ENCODE data around the gene SMIM15.

Gene SMIM15

GRCh38 chr5:61120534-61120933 lies 41.7 kb downstream of the SMIM15 start:
- Histone ChIP-seq H3K23ac (ENCODE audit: low read length) (no peak overlapping the region), H3K27ac (ENCODE audit: low read depth, low read length) (no peak overlapping the region), H3K9ac (ENCODE audit: low read length) (no peak overlapping the region), H3K27me3 (ENCODE audit: insufficient read depth, low read length) (no peaks in the 10 kb centered on the region), H3K4me3 (ENCODE audit: low read depth, low read length) (no peak overlapping the region), H3K18ac (ENCODE audit: low read length) (no peak overlapping the region), H2BK12ac (ENCODE audit: low read length) (no peak overlapping the region), H2AFZ (ENCODE audit: insufficient read depth, low read length, poor library complexity) (no peak overlapping the region), H2BK5ac (ENCODE audit: low read depth, low read length, poor library complexity) (no peak overlapping the region), H2AK5ac (ENCODE audit: low read length) (no peak overlapping the region), H4K91ac (ENCODE audit: low read depth, low read length) (no peak overlapping the region), H3K9me3 (ENCODE audit: insufficient read depth, low read depth, low read length) (no peaks in the 10 kb centered on the region), H3K4me1 (ENCODE audit: control insufficient read depth in 1 of 2, insufficient read depth in 2 of 2, low read length in 2 of 2) (no peaks in the 10 kb centered on the region), H2BK120ac (ENCODE audit: insufficient read depth, low read length, poor library complexity) (no peak overlapping the region), H3K4me2 (ENCODE audit: low read length) (no peak overlapping the region), H3K4ac (ENCODE audit: low read depth, low read length) (no peak overlapping the region), H4K8ac (ENCODE audit: low read depth, low read length) (no peak overlapping the region), H4K12ac (ENCODE audit: low read depth, low read length) (no peak overlapping the region), H3K36me3 (ENCODE audit: control insufficient read depth in 1 of 2, insufficient read depth in 2 of 2, low read length in 2 of 2) (no peaks in the 10 kb centered on the region), H3K79me2 (ENCODE audit: control insufficient read depth, insufficient read depth, low read length, poor library complexity) (no peaks in the 10 kb centered on the region), H3K14ac (ENCODE audit: low read length) (no peak overlapping the region), H3K79me1 (ENCODE audit: low read length) (no peaks in the 10 kb centered on the region)
- WGBS (ENCODE audit: extremely low coverage, insufficient coverage, insufficient read length), result no CpG with 5 or more reads among the region's 1 CpG
- DNase-seq, result no peak

GRCh38 chr5:61119066-61119465 lies 43.2 kb downstream of the SMIM15 start:
- H3K18ac ChIP-seq (ENCODE audit: low read length), result no peak overlapping the region
- no peak overlapping the region for H3K14ac ChIP-seq (ENCODE audit: low read length)
- H2BK120ac ChIP-seq (ENCODE audit: insufficient read depth, low read length, poor library complexity), result no peak overlapping the region
- no peak overlapping the region for H3K4me3 ChIP-seq (ENCODE audit: low read depth, low read length)
- H3K4me1 ChIP-seq (ENCODE audit: control insufficient read depth in 1 of 2, insufficient read depth in 2 of 2, low read length in 2 of 2), result no peaks in the 10 kb centered on the region
- no peaks in the 10 kb centered on the region for H3K9me3 ChIP-seq (ENCODE audit: insufficient read depth, low read depth, low read length)
- no peak overlapping the region for H4K12ac ChIP-seq (ENCODE audit: low read depth, low read length)
- H4K8ac ChIP-seq (ENCODE audit: low read depth, low read length), result no peak overlapping the region
- H3K9ac ChIP-seq (ENCODE audit: low read length), result no peak overlapping the region
- no peak overlapping the region for H2AFZ ChIP-seq (ENCODE audit: insufficient read depth, low read length, poor library complexity)
- no peak overlapping the region for H2AK5ac ChIP-seq (ENCODE audit: low read length)
- H3K79me1 ChIP-seq (ENCODE audit: low read length), result no peaks in the 10 kb centered on the region
- H3K27me3 ChIP-seq (ENCODE audit: insufficient read depth, low read length), result no peaks in the 10 kb centered on the region
- H3K4me2 ChIP-seq (ENCODE audit: low read length), result no peak overlapping the region
- no peak overlapping the region for H3K27ac ChIP-seq (ENCODE audit: low read depth, low read length)
- H3K23ac ChIP-seq (ENCODE audit: low read length), result no peak overlapping the region
- no peak overlapping the region for H2BK5ac ChIP-seq (ENCODE audit: low read depth, low read length, poor library complexity)
- H3K4ac ChIP-seq (ENCODE audit: low read depth, low read length), result no peak overlapping the region
- no peak overlapping the region for H4K91ac ChIP-seq (ENCODE audit: low read depth, low read length)
- no peaks in the 10 kb centered on the region for H3K79me2 ChIP-seq (ENCODE audit: control insufficient read depth, insufficient read depth, low read length, poor library complexity)
- no peak overlapping the region for H2BK12ac ChIP-seq (ENCODE audit: low read length)
- H3K36me3 ChIP-seq (ENCODE audit: control insufficient read depth in 1 of 2, insufficient read depth in 2 of 2, low read length in 2 of 2), result no peaks in the 10 kb centered on the region
- no peak for DNase-seq
- WGBS (ENCODE audit: extremely low coverage, insufficient coverage, insufficient read length), result no CpG with 5 or more reads among the region's 1 CpG

GRCh38 chr5:61115968-61116367 lies 46.3 kb downstream of the SMIM15 start:
- no peak overlapping the region for H4K8ac ChIP-seq (ENCODE audit: low read depth, low read length)
- no peak overlapping the region for H3K14ac ChIP-seq (ENCODE audit: low read length)
- H2BK12ac ChIP-seq (ENCODE audit: low read length), result no peak overlapping the region
- H2BK120ac ChIP-seq (ENCODE audit: insufficient read depth, low read length, poor library complexity), result no peak overlapping the region
- H4K12ac ChIP-seq (ENCODE audit: low read depth, low read length), result no peak overlapping the region
- no peak overlapping the region for H3K23ac ChIP-seq (ENCODE audit: low read length)
- no peak overlapping the region for H3K18ac ChIP-seq (ENCODE audit: low read length)
- no peaks in the 10 kb centered on the region for H3K4me1 ChIP-seq (ENCODE audit: control insufficient read depth in 1 of 2, insufficient read depth in 2 of 2, low read length in 2 of 2)
- H3K4me3 ChIP-seq (ENCODE audit: low read depth, low read length), result no peak overlapping the region
- no peak overlapping the region for H2AFZ ChIP-seq (ENCODE audit: insufficient read depth, low read length, poor library complexity)
- no peaks in the 10 kb centered on the region for H3K79me2 ChIP-seq (ENCODE audit: control insufficient read depth, insufficient read depth, low read length, poor library complexity)
- no peaks in the 10 kb centered on the region for H3K9me3 ChIP-seq (ENCODE audit: insufficient read depth, low read depth, low read length)
- H2AK5ac ChIP-seq (ENCODE audit: low read length), result no peak overlapping the region
- no peak overlapping the region for H3K27ac ChIP-seq (ENCODE audit: low read depth, low read length)
- no peak overlapping the region for H4K91ac ChIP-seq (ENCODE audit: low read depth, low read length)
- no peak for DNase-seq
- no peak overlapping the region for H2BK5ac ChIP-seq (ENCODE audit: low read depth, low read length, poor library complexity)
- no peaks in the 10 kb centered on the region for H3K36me3 ChIP-seq (ENCODE audit: control insufficient read depth in 1 of 2, insufficient read depth in 2 of 2, low read length in 2 of 2)
- no CpG with 5 or more reads among the region's 3 CpGs for WGBS (ENCODE audit: extremely low coverage, insufficient coverage, insufficient read length)
- H3K9ac ChIP-seq (ENCODE audit: low read length), result no peak overlapping the region
- no peak overlapping the region for H3K4ac ChIP-seq (ENCODE audit: low read depth, low read length)
- H3K27me3 ChIP-seq (ENCODE audit: insufficient read depth, low read length), result no peaks in the 10 kb centered on the region
- H3K79me1 ChIP-seq (ENCODE audit: low read length), result no peaks in the 10 kb centered on the region
- H3K4me2 ChIP-seq (ENCODE audit: low read length), result no peak overlapping the region

- no peak overlapping the region for H2AFZ ChIP-seq (ENCODE audit: insufficient read depth, low read length, poor library complexity)
- no peak overlapping the region for H3K14ac ChIP-seq (ENCODE audit: low read length)
- no peak overlapping the region for H3K4ac ChIP-seq (ENCODE audit: low read depth, low read length)
- no peak overlapping the region for H2AK5ac ChIP-seq (ENCODE audit: low read length)
- H3K9me3 ChIP-seq (ENCODE audit: insufficient read depth, low read depth, low read length), result no peaks in the 10 kb centered on the region
- no peak overlapping the region for H3K27ac ChIP-seq (ENCODE audit: low read depth, low read length)
- no peak overlapping the region for H4K12ac ChIP-seq (ENCODE audit: low read depth, low read length)
- no peak overlapping the region for H3K18ac ChIP-seq (ENCODE audit: low read length)
- no peaks in the 10 kb centered on the region for H3K4me1 ChIP-seq (ENCODE audit: control insufficient read depth in 1 of 2, insufficient read depth in 2 of 2, low read length in 2 of 2)
- no peak overlapping the region for H2BK5ac ChIP-seq (ENCODE audit: low read depth, low read length, poor library complexity)
- peak in 1 of 2 donors; percentile 32 for DNase-seq
- no peaks in the 10 kb centered on the region for H3K79me2 ChIP-seq (ENCODE audit: control insufficient read depth, insufficient read depth, low read length, poor library complexity)
- no peak overlapping the region for H3K4me3 ChIP-seq (ENCODE audit: low read depth, low read length)
- no peaks in the 10 kb centered on the region for H3K27me3 ChIP-seq (ENCODE audit: insufficient read depth, low read length)
- H2BK120ac ChIP-seq (ENCODE audit: insufficient read depth, low read length, poor library complexity), result no peak overlapping the region
- H4K8ac ChIP-seq (ENCODE audit: low read depth, low read length), result no peak overlapping the region
- H3K9ac ChIP-seq (ENCODE audit: low read length), result no peak overlapping the region
- no peaks in the 10 kb centered on the region for H3K36me3 ChIP-seq (ENCODE audit: control insufficient read depth in 1 of 2, insufficient read depth in 2 of 2, low read length in 2 of 2)
- no peaks in the 10 kb centered on the region for H3K79me1 ChIP-seq (ENCODE audit: low read length)
- H3K4me2 ChIP-seq (ENCODE audit: low read length), result no peak overlapping the region
- H2BK12ac ChIP-seq (ENCODE audit: low read length), result no peak overlapping the region
- no peak overlapping the region for H3K23ac ChIP-seq (ENCODE audit: low read length)
- H4K91ac ChIP-seq (ENCODE audit: low read depth, low read length), result no peak overlapping the region
- WGBS (ENCODE audit: extremely low coverage, insufficient coverage, insufficient read length), result no CpG with 5 or more reads among the region's 1 CpG
Observed at GRCh38 chr5:61114441-61114840, 47.8 kb downstream of the SMIM15 start.
